Measurements from ENCODE around the gene PRICKLE1. TPM values are rescaled to one million over a fixed set of nuclear protein-coding genes. Genes with fewer than 3 reads are reported as not detected.

Gene PRICKLE1
- total and polyA plus RNA-seq, 2 experiments from 2014 or later: 16.5 to 25.9 TPM

GRCh38 chr12:42420395-42420794 lies 169.2 kb downstream of the PRICKLE1 start:
- no peaks in the 10 kb centered on the region for H3K9me2 ChIP-seq (replicated peaks; ENCODE audit: insufficient read depth)
- WGBS (ENCODE audit: low lambda C conversion rate, missing lambda C conversion rate): 95% methylated on average over 2 of the region's 3 CpGs
- no peak overlapping the region for H3K4me2 ChIP-seq
- H3K4me3 ChIP-seq: no peak overlapping the region
- H3K4me1 ChIP-seq (ENCODE audit: insufficient read depth): no peaks in the 10 kb centered on the region
- no peaks in the 10 kb centered on the region for H3K27me3 ChIP-seq
- DNase-seq (ENCODE audit: low spot score): no peak
- H4K20me1 ChIP-seq (ENCODE audit: insufficient read depth, poor library complexity, severe bottlenecking): no peaks in the 10 kb centered on the region
- no peaks in the 10 kb centered on the region for H3K9me3 ChIP-seq (ENCODE audit: low read depth)
- H3K27ac ChIP-seq: no peak overlapping the region
- TF ChIP-seq EZH2 (IDR thresholded peaks at IDR 0.05; ENCODE audit: borderline replicate concordance) (no peak), EZH2phosphoT487 (IDR thresholded peaks at IDR 0.05; ENCODE audit: low read depth, severe bottlenecking, unreplicated experiment) (no peak), CTCF (IDR thresholded peaks at IDR 0.05; ENCODE audit: poor library complexity) (no peak)
- H3K36me3 ChIP-seq (replicated peaks; ENCODE audit: insufficient read depth, low read depth): no peaks in the 10 kb centered on the region
- no peaks in the 10 kb centered on the region for H3K79me2 ChIP-seq
- no peak overlapping the region for H2AFZ ChIP-seq

DNA sequence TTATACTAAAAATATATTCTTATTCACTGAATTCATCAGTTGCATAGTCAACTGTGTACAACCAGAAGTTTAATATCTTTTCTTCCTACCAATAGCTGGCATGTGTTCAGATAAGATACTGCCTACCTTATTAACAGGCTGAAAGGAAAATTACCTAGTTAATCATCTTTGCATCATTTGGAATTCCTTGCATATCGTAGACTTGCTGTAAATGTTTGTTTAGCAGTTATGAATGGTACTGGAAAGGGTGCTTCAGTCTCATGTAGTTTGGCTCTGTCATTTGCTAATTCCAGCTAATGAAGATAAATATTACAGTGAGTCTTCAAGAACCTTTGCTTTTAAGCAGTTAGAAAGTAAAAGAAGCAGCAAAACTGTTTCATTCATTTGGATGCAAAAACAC lies 179.2 kb downstream of the PRICKLE1 start:
- no peaks in the 10 kb centered on the region for H3K9me3 ChIP-seq (ENCODE audit: low read depth)
- H3K79me2 ChIP-seq: no peaks in the 10 kb centered on the region
- no peak overlapping the region for H3K27ac ChIP-seq
- H3K27me3 ChIP-seq: no peaks in the 10 kb centered on the region
- WGBS (ENCODE audit: low lambda C conversion rate, missing lambda C conversion rate): 56% methylated on average over 1 of the region's 1 CpG
- DNase-seq (ENCODE audit: low spot score): no peak
- H3K9me2 ChIP-seq (replicated peaks; ENCODE audit: insufficient read depth): no peaks in the 10 kb centered on the region
- no peak overlapping the region for H2AFZ ChIP-seq
- H3K4me3 ChIP-seq: no peak overlapping the region
- H3K4me2 ChIP-seq: peak overlapping the region; percentile 41
- TF ChIP-seq CTCF (IDR thresholded peaks at IDR 0.05; ENCODE audit: poor library complexity) (no peak), EZH2 (IDR thresholded peaks at IDR 0.05; ENCODE audit: borderline replicate concordance) (no peak), EZH2phosphoT487 (IDR thresholded peaks at IDR 0.05; ENCODE audit: low read depth, severe bottlenecking, unreplicated experiment) (no peak)
- H4K20me1 ChIP-seq (ENCODE audit: insufficient read depth, poor library complexity, severe bottlenecking): peaks cover 4% of the 10 kb centered on the region
- peaks cover 7% of the 10 kb centered on the region for H3K4me1 ChIP-seq (ENCODE audit: insufficient read depth)
- H3K36me3 ChIP-seq (replicated peaks; ENCODE audit: insufficient read depth, low read depth): no peaks in the 10 kb centered on the region

- H3K27ac ChIP-seq: no peak overlapping the region
- H4K20me1 ChIP-seq (ENCODE audit: insufficient read depth, poor library complexity, severe bottlenecking): peaks cover 4% of the 10 kb centered on the region
- TF ChIP-seq EZH2phosphoT487 (IDR thresholded peaks at IDR 0.05; ENCODE audit: low read depth, severe bottlenecking, unreplicated experiment) (no peak), EZH2 (IDR thresholded peaks at IDR 0.05; ENCODE audit: borderline replicate concordance) (no peak), CTCF (IDR thresholded peaks at IDR 0.05; ENCODE audit: poor library complexity) (no peak)
- H3K9me3 ChIP-seq (ENCODE audit: low read depth): no peaks in the 10 kb centered on the region
- H3K4me1 ChIP-seq (ENCODE audit: insufficient read depth): peaks cover 7% of the 10 kb centered on the region
- no peak overlapping the region for H3K4me3 ChIP-seq
- no peaks in the 10 kb centered on the region for H3K27me3 ChIP-seq
- H3K36me3 ChIP-seq (replicated peaks; ENCODE audit: insufficient read depth, low read depth): no peaks in the 10 kb centered on the region
- no peak overlapping the region for H2AFZ ChIP-seq
- H3K9me2 ChIP-seq (replicated peaks; ENCODE audit: insufficient read depth): no peaks in the 10 kb centered on the region
- no peaks in the 10 kb centered on the region for H3K79me2 ChIP-seq
- 82% methylated on average over 2 of the region's 2 CpGs for WGBS (ENCODE audit: low lambda C conversion rate, missing lambda C conversion rate)
- no peak overlapping the region for H3K4me2 ChIP-seq
- no peak for DNase-seq (ENCODE audit: low spot score)
These were observed 180.1 kb downstream of the PRICKLE1 start for GRCh38 chr12:42409471-42409870.

DNA sequence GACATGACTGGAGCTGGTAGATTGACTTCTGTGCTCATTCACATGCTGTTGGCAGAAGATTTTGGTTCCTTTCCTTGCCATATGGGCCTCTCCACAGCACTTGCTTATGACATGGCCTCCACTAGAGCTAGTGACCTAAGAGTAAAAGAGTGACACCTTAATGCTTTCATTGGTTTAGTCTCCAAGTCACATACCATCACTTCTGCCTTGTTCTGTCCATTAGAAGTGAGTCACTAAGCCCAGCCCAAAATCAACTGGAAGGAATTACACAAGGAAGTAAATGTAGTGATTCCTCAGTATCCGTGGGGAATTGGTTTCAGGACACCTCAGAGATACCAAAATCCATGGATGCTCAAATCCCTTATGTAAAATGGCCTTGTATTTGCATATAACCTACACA lies 182.2 kb downstream of the PRICKLE1 start:
- Histone ChIP-seq H3K27me3 (no peaks in the 10 kb centered on the region), H3K27ac (no peak overlapping the region), H3K9me2 (replicated peaks; ENCODE audit: insufficient read depth) (no peaks in the 10 kb centered on the region), H3K4me2 (no peak overlapping the region), H2AFZ (no peak overlapping the region), H3K9me3 (ENCODE audit: low read depth) (no peaks in the 10 kb centered on the region), H3K4me1 (ENCODE audit: insufficient read depth) (peaks cover 7% of the 10 kb centered on the region), H4K20me1 (ENCODE audit: insufficient read depth, poor library complexity, severe bottlenecking) (peaks cover 4% of the 10 kb centered on the region), H3K36me3 (replicated peaks; ENCODE audit: insufficient read depth, low read depth) (no peaks in the 10 kb centered on the region), H3K79me2 (no peaks in the 10 kb centered on the region), H3K4me3 (no peak overlapping the region)
- TF ChIP-seq EZH2phosphoT487 (IDR thresholded peaks at IDR 0.05; ENCODE audit: low read depth, severe bottlenecking, unreplicated experiment) (no peak), EZH2 (IDR thresholded peaks at IDR 0.05; ENCODE audit: borderline replicate concordance) (no peak), CTCF (IDR thresholded peaks at IDR 0.05; ENCODE audit: poor library complexity) (no peak)
- whole genome bisulfite sequencing (ENCODE audit: low lambda C conversion rate, missing lambda C conversion rate): 93% methylated on average over 1 of the region's 1 CpG
- no peak for DNase-seq (ENCODE audit: low spot score)

All from hepatocyte (in vitro differentiated cells).